Measurements from ENCODE around the gene FAM171A1.

GRCh38 chr10:15311569-15312280 lies 59.4 kb downstream of the FAM171A1 start:
- TF ChIP-seq CTCF (IDR thresholded peaks at IDR 0.05; ENCODE audit: low read length) (no peak), EZH2 (optimal IDR thresholded peaks at IDR 0.05; ENCODE audit: low read depth, low read length) (no peak), EZH2phosphoT487 (IDR thresholded peaks at IDR 0.05; ENCODE audit: low read length) (no peak)
